ENCODE data around the gene PKN3. TPM values are rescaled to one million over a fixed set of nuclear protein-coding genes. Genes with fewer than 3 reads are reported as not detected.

Gene PKN3
- total RNA-seq, 1 donor: 2.6 TPM

DNA sequence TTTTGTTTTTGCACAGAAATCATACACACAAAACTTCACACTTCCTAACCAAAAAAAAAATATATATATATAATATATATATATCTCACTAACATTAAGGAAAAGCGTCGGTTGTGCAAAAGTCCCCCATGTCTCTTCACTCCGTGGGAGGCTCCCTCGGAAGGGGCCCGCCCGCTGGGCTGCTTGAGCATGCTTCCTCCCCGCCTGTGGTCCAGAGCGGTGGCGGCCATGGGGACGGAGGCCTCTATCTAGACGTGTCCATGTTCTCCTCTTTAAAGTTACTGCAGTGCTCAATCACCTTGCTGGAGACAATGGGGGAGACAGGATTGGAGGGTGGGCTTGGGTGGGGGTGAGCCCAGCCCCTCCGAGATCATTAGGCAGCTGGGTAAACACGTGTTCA, 28.8 kb downstream of the PKN3 start:
- TF ChIP-seq, protein P1, sequence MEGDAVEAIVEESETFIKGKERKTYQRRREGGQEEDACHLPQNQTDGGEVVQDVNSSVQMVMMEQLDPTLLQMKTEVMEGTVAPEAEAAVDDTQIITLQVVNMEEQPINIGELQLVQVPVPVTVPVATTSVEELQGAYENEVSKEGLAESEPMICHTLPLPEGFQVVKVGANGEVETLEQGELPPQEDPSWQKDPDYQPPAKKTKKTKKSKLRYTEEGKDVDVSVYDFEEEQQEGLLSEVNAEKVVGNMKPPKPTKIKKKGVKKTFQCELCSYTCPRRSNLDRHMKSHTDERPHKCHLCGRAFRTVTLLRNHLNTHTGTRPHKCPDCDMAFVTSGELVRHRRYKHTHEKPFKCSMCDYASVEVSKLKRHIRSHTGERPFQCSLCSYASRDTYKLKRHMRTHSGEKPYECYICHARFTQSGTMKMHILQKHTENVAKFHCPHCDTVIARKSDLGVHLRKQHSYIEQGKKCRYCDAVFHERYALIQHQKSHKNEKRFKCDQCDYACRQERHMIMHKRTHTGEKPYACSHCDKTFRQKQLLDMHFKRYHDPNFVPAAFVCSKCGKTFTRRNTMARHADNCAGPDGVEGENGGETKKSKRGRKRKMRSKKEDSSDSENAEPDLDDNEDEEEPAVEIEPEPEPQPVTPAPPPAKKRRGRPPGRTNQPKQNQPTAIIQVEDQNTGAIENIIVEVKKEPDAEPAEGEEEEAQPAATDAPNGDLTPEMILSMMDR (IDR thresholded peaks at IDR 0.05; ENCODE audit: insufficient read depth, low read depth, low read length): no peak
- H3K4me3 ChIP-seq (ENCODE audit: low read depth, low read length): no peak overlapping the region
- no peak for DNase-seq (ENCODE audit: low read depth)

DNA sequence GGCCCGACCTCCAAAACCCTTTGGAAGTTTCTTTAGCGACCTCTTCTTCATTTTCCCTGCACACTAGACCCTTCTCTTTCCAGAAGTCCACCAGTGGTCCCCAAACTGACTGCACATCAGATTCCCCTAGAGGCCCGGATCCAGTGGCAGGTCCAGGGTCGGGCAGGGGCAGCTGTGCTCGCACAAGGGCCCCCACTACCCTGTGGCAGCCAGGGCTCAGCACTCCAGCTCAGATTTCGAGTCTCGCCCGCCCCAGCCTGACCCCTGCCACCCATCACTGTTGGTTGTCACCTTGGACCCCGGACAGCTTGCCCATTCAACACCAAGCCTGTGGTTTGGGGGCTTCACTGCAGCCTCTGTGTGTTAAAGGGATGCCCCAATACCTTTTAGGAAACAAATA, 29.4 kb downstream of the PKN3 start:
- TF ChIP-seq, protein P1 (IDR thresholded peaks at IDR 0.05; ENCODE audit: insufficient read depth, low read depth, low read length): no peak
- DNase-seq (ENCODE audit: low read depth): no peak
- no peak overlapping the region for H3K4me3 ChIP-seq (ENCODE audit: low read depth, low read length)

DNA sequence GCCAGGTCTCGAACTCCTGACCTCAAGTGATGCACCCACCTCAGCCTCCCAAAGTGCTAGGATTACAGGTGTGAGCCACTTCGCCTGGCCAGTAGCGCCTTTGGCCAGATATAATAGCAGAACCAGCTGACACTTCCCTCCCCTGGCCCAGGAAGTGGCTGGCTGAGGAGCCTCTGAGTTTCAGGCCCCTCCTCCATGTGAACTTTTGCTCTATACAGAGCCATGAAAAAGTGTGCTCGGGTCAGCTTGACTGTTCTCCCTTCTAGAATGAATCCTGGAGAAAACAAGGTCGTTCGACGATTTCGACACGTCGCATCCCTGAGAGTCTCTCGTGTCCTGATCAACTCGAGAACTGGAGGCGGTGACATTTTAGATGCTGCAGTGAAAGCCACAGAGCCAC, 30.3 kb downstream of the PKN3 start:
- TF ChIP-seq, protein P1 (IDR thresholded peaks at IDR 0.05; ENCODE audit: insufficient read depth, low read depth, low read length): no peak
- DNase-seq (ENCODE audit: low read depth): no peak
- no peak overlapping the region for H3K4me3 ChIP-seq (ENCODE audit: low read depth, low read length)

DNA sequence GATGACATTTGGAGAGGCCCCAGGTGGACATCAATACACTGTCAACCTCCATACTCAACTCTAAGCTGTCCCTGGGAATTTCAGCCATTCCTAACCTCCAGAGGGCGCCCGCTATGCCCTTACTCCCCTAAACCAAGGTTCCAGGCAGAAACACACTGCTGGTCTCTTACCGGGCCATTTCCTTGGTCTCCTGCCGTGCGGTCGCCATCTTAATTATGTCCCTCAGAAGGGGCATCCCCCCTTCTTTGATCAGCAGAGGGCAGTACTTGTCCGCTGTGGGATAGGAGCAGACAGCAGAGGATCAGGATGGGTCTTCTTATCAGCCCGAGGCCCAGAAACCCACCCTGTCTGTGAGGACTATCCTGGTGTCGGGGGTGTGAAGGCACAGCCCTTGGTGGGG, 31.0 kb downstream of the PKN3 start:
- peak; percentile 89 for DNase-seq (ENCODE audit: low read depth)
- TF ChIP-seq, protein P1 (IDR thresholded peaks at IDR 0.05; ENCODE audit: insufficient read depth, low read depth, low read length): peak; percentile 83
- H3K4me3 ChIP-seq (ENCODE audit: low read depth, low read length): no peak overlapping the region

GRCh38 chr9:128735373-128735772, 33.1 kb downstream of the PKN3 start:
- DNase-seq (ENCODE audit: low read depth): no peak
- TF ChIP-seq, protein P1 (IDR thresholded peaks at IDR 0.05; ENCODE audit: insufficient read depth, low read depth, low read length): no peak
- H3K4me3 ChIP-seq (ENCODE audit: low read depth, low read length): no peak overlapping the region

GRCh38 chr9:128742401-128742800, 40.1 kb downstream of the PKN3 start:
- DNase-seq (ENCODE audit: low read depth): no peak
- TF ChIP-seq, protein P1 (IDR thresholded peaks at IDR 0.05; ENCODE audit: insufficient read depth, low read depth, low read length): no peak
- no peak overlapping the region for H3K4me3 ChIP-seq (ENCODE audit: low read depth, low read length)

DNA sequence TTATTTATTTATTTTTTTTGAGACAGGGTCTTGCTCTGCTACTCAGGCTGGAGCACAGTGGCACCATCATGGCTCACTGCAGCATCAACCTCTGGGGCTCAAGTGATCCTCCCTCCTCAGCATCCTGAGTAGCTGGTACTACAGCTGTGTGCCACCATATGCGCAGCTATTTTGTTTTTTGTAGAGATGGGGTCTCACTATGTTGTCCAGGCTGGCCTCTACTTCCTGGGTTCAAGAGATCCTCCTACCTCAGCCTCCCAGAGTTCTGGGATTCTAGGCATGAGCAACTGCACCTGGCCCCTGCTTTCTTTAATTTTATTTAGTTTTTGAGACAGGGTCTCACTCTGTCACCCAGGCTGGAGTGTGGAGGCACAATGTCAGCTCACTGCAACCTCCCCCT, 41.1 kb downstream of the PKN3 start:
- DNase-seq (ENCODE audit: low read depth): no peak
- TF ChIP-seq, protein P1 (IDR thresholded peaks at IDR 0.05; ENCODE audit: insufficient read depth, low read depth, low read length): no peak
- H3K4me3 ChIP-seq (ENCODE audit: low read depth, low read length): no peak overlapping the region
